Keratinocyte (primary cell): ENCODE measurements around the gene MKLN1. TPM values are rescaled to one million over a fixed set of nuclear protein-coding genes. Genes with fewer than 3 reads are reported as not detected.

Experiments
- DNase-seq: peaks from one replicate; pipeline ENCODE4 v3.0.0-alpha.2; 2011; ENCODE audit warnings: low read depth, missing footprints, low spot score
- FAIRE-seq: peaks from 2 replicates; lab custom pipeline; 2011; peaks lifted over from hg19 to GRCh38; lab: Jason Lieb, UNC
- H2AFZ ChIP-seq: 2 replicates; pipeline ENCODE4 v1.6.0; 2012; ENCODE audit warnings: low read length, control low read depth, inconsistent platforms; ENCODE audit not compliant: control insufficient read depth
- H3K27ac ChIP-seq: 2 replicates; pipeline ENCODE4 v1.5.1; 2011; ENCODE audit warnings: low read length; ENCODE audit not compliant: control insufficient read depth, insufficient read depth
- H3K27me3 ChIP-seq: 3 replicates; pipeline ENCODE4 v1.6.0; 2011; ENCODE audit warnings: low read length; ENCODE audit not compliant: control insufficient read depth, insufficient read depth; ENCODE audit errors: extremely low read depth
- H3K36me3 ChIP-seq, 2 experiments: 2 replicates in 1 of 2; 3 replicates in 1 of 2; pipeline ENCODE4 v1.5.1; 2011; ENCODE audit warnings: low read length in 2 of 2, mild to moderate bottlenecking in 1 of 2; ENCODE audit not compliant: control insufficient read depth in 2 of 2, insufficient read depth in 2 of 2; ENCODE audit errors: extremely low read depth in 1 of 2
- H3K4me1 ChIP-seq: 3 replicates; pipeline ENCODE4 v1.5.1; 2011; ENCODE audit warnings: low read length; ENCODE audit not compliant: control insufficient read depth, insufficient read depth; ENCODE audit errors: extremely low read depth
- H3K4me2 ChIP-seq: 3 replicates; pipeline ENCODE4 v1.6.0; 2011; ENCODE audit warnings: low read depth, low read length; ENCODE audit not compliant: control insufficient read depth, insufficient read depth; ENCODE audit errors: extremely low read depth
- H3K4me3 ChIP-seq, 3 experiments: fragments of 200-600 bp in 1 of 3; sonication (generic) in 1 of 3; 2 replicates in 2 of 3; 3 replicates in 1 of 3; pipeline ENCODE4 v1.5.1; 2011 to 2016; ENCODE audit warnings: low read length in 3 of 3, mild to moderate bottlenecking in 3 of 3, control low read depth in 2 of 3, inconsistent platforms in 1 of 3, low read depth in 1 of 3, mixed read lengths in 1 of 3, mixed run types in 1 of 3, moderate library complexity in 1 of 3; ENCODE audit not compliant: control insufficient read depth in 2 of 3, insufficient read depth in 2 of 3; ENCODE audit errors: extremely low read depth in 1 of 3
- H3K79me2 ChIP-seq: 2 replicates; pipeline ENCODE4 v1.6.0; 2012; ENCODE audit warnings: low read length; ENCODE audit not compliant: control insufficient read depth, insufficient read depth
- H3K9ac ChIP-seq: 3 replicates; pipeline ENCODE4 v1.6.0; 2011; ENCODE audit warnings: low read length; ENCODE audit not compliant: control insufficient read depth, insufficient read depth; ENCODE audit errors: extremely low read depth
- H3K9me1 ChIP-seq: 3 replicates; pipeline ENCODE4 v1.6.0; 2011; ENCODE audit warnings: low read length; ENCODE audit not compliant: control insufficient read depth, insufficient read depth; ENCODE audit errors: extremely low read depth
- H3K9me3 ChIP-seq: 2 replicates; pipeline ENCODE4 v1.5.1; 2012; ENCODE audit warnings: low read depth, low read length; ENCODE audit not compliant: control insufficient read depth
- H4K20me1 ChIP-seq: 3 replicates; pipeline ENCODE4 v1.6.0; 2011; ENCODE audit warnings: low read length; ENCODE audit not compliant: control insufficient read depth, insufficient read depth; ENCODE audit errors: extremely low read depth
- EZH2 ChIP-seq: IDR thresholded peaks from one replicate; pipeline ENCODE4 v1.6.1; 2012; ENCODE audit warnings: inconsistent platforms, mild to moderate bottlenecking, low read length, moderate library complexity
- dilution Hi-C: fragments of 300-500 bp; cut with MboI; formaldehyde crosslinking; loops from one replicate; pipeline ENCODE4 v1.7.0; 2020; ENCODE audit warnings: low sequenced_read_pairs; ENCODE audit not compliant: extremely low pct_ligation_motif_present
- polyA plus RNA-seq, 5 experiments: library from polyadenylated mRNA; depleted of rRNA in 3 of 5; stranded (reverse) in 3 of 5; stranded (forward) in 1 of 5; unstranded in 1 of 5; fragments of >200 nt; gene quantifications; 1 replicate in 1 of 5; 2 replicates in 3 of 5; 3 replicates in 1 of 5; pipeline versions ENCODE4 v1.2.1 to v1.2.3, GENCODE V29; 2011 to 2012; ENCODE audit warnings: missing spikeins in 2 of 5, low read depth in 1 of 5, low replicate concordance in 1 of 5
- TF ChIP-seq, protein P1 (sequence below), 3 experiments: IDR thresholded peaks in 1 of 3; conservative IDR thresholded peaks in 1 of 3; optimal IDR thresholded peaks in 1 of 3; 2 replicates in 2 of 3; 3 replicates in 1 of 3; pipeline versions ENCODE3 to v1.5.1; 2011; ENCODE audit warnings: low read length in 3 of 3, mild to moderate bottlenecking in 3 of 3, moderate library complexity in 2 of 3, control low read depth in 1 of 3, inconsistent platforms in 1 of 3; ENCODE audit not compliant: insufficient read depth in 2 of 3; ENCODE audit errors: extremely low read depth in 1 of 3

The MKLN1 gene
- polyA plus RNA-seq, 1 donor (not counting 4 experiments of a cell fraction or from before 2014, with no cell fraction given), result 43.8 TPM

DNA sequence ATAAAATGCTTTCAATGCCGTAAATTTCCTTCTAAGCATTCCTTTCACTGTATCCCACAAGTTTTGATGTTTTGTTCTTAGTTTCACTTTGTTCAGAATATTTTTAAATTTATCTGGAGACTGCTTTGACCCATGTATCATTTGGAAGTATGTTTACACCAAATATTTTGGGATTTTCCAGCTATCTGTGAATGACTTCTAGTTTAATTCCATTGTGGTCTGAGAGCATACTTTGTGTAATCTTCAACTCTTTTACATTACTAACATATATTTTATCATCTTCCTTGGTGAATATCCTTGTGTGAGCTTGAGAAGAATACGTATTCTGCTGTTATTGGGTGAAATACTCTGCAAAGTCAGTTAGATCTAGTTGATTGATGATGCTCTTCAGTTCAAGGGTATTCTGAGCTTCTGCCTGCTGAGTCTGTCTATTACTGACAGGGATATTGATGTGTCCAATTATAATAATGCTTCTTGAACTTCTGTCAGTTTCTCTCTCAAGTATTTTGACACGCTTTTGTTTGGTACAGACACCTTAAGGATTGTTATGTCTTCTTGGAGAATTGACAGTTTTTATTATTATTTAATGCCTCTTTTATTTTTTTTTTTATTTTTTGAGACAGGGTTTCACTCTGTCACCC lies 31.6 kb downstream of the MKLN1 start:
- Histone ChIP-seq H2AFZ (no peak overlapping the region), H3K9me3 (no peaks in the 10 kb centered on the region), H3K9me1 (no peaks in the 10 kb centered on the region), H3K4me1 (no peaks in the 10 kb centered on the region), H3K27ac (no peak overlapping the region), H3K4me3 (no peak overlapping the region), H3K27me3 (no peaks in the 10 kb centered on the region), H3K36me3 (no peaks in the 10 kb centered on the region), H3K9ac (no peak overlapping the region), H3K4me2 (no peak overlapping the region), H4K20me1 (peaks cover 13% of the 10 kb centered on the region), H3K79me2 (peaks cover 95% of the 10 kb centered on the region)
- dilution Hi-C loops, result no loop called here
- TF ChIP-seq, protein P1, sequence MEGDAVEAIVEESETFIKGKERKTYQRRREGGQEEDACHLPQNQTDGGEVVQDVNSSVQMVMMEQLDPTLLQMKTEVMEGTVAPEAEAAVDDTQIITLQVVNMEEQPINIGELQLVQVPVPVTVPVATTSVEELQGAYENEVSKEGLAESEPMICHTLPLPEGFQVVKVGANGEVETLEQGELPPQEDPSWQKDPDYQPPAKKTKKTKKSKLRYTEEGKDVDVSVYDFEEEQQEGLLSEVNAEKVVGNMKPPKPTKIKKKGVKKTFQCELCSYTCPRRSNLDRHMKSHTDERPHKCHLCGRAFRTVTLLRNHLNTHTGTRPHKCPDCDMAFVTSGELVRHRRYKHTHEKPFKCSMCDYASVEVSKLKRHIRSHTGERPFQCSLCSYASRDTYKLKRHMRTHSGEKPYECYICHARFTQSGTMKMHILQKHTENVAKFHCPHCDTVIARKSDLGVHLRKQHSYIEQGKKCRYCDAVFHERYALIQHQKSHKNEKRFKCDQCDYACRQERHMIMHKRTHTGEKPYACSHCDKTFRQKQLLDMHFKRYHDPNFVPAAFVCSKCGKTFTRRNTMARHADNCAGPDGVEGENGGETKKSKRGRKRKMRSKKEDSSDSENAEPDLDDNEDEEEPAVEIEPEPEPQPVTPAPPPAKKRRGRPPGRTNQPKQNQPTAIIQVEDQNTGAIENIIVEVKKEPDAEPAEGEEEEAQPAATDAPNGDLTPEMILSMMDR (optimal IDR thresholded peaks at IDR 0.05 in 1 of 3, IDR thresholded peaks at IDR 0.05 in 1 of 3, conservative IDR thresholded peaks at IDR 0.05 in 1 of 3; ENCODE audit: extremely low read depth in 1 of 3, insufficient read depth in 2 of 3, low read length in 3 of 3), result no peak
- TF ChIP-seq EZH2, result no peak
- FAIRE-seq (no peak), DNase-seq (no peak)

DNA sequence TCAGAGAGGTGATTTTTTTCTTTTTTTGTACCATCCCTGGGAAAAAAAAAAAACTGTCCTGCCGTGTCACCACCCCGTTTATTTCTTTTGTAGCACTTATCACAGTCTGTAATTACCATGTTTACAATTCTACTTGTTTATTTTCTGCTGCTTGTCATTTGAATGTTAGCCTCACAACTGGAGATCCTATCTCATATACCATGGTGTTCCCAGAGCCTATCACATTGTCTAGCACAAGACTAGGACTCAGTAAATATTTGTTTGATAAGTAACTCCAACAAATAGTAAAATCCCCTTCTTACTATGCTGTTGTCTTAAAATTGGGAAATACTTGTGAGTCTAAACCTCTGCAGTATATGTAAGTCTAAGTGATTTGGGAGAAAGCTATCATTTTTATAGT lies 36.0 kb downstream of the MKLN1 start:
- Histone ChIP-seq H3K9me3 (no peaks in the 10 kb centered on the region), H3K4me1 (no peaks in the 10 kb centered on the region), H3K9me1 (no peaks in the 10 kb centered on the region), H3K79me2 (peaks cover 89% of the 10 kb centered on the region), H3K36me3 (no peaks in the 10 kb centered on the region), H2AFZ (no peak overlapping the region), H4K20me1 (peaks cover 15% of the 10 kb centered on the region), H3K9ac (no peak overlapping the region), H3K27me3 (no peaks in the 10 kb centered on the region), H3K4me3 (no peak overlapping the region), H3K27ac (no peak overlapping the region), H3K4me2 (no peak overlapping the region)
- no peak for DNase-seq
- dilution Hi-C loops, result no loop called here
- no peak for FAIRE-seq
- TF ChIP-seq, protein P1 (optimal IDR thresholded peaks at IDR 0.05 in 1 of 3, IDR thresholded peaks at IDR 0.05 in 1 of 3, conservative IDR thresholded peaks at IDR 0.05 in 1 of 3; ENCODE audit: extremely low read depth in 1 of 3, insufficient read depth in 2 of 3, low read length in 3 of 3), result no peak
- no peak for TF ChIP-seq EZH2
